IMR-90 (cell line): ENCODE measurements around the gene BCAR1.

ENCODE experiments used
- CEBPB ChIP-seq: IDR thresholded peaks from 2 replicates; pipeline ENCODE4 v1.6.1; 2012; ENCODE audit warnings: low read depth, low read length, improper control_type of control experiment
- CTCF ChIP-seq: conservative IDR thresholded peaks from 2 replicates; pipeline ENCODE4 v1.5.1; 2012; ENCODE audit warnings: mild to moderate bottlenecking, low read depth, low read length, improper control_type of control experiment
- MAFK ChIP-seq: IDR thresholded peaks from 2 replicates; pipeline ENCODE4 v1.6.1; 2012; ENCODE audit warnings: low read depth, low read length, improper control_type of control experiment
- POLR2A ChIP-seq: IDR thresholded peaks from 2 replicates; pipeline ENCODE4 v1.6.1; 2012; ENCODE audit warnings: mild to moderate bottlenecking, low read depth, low read length
- SMC3 ChIP-seq: fragments of 150-350 bp; IDR thresholded peaks from 2 replicates; pipeline ENCODE4 v1.6.1; 2016; ENCODE audit warnings: low read depth, mild to moderate bottlenecking, antibody characterized with exemption, low read length, moderate library complexity

GRCh38 chr16:75195811-75196790 is 55.3 kb downstream of the BCAR1 start:
- no peak for TF ChIP-seq MAFK
- TF ChIP-seq CTCF: no peak
- no peak for TF ChIP-seq POLR2A
- TF ChIP-seq SMC3: no peak
- TF ChIP-seq CEBPB: no peak
